Measurements from ENCODE around the gene CD68.

CD68 gene

DNA sequence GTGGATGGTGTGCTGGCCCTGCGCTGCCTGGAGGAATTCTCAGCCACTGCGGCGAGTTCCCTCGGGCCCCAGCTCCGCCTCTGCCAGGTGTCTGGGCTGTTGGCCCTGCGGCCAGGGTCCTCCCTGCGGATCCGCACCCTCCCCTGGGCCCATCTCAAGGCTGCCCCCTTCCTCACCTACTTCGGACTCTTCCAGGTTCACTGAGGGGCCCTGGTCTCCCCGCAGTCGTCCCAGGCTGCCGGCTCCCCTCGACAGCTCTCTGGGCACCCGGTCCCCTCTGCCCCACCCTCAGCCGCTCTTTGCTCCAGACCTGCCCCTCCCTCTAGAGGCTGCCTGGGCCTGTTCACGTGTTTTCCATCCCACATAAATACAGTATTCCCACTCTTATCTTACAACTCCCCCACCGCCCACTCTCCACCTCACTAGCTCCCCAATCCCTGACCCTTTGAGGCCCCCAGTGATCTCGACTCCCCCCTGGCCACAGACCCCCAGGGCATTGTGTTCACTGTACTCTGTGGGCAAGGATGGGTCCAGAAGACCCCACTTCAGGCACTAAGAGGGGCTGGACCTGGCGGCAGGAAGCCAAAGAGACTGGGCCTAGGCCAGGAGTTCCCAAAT lies 22.2 kb upstream of the CD68 start:
- TF ChIP-seq, protein P1, sequence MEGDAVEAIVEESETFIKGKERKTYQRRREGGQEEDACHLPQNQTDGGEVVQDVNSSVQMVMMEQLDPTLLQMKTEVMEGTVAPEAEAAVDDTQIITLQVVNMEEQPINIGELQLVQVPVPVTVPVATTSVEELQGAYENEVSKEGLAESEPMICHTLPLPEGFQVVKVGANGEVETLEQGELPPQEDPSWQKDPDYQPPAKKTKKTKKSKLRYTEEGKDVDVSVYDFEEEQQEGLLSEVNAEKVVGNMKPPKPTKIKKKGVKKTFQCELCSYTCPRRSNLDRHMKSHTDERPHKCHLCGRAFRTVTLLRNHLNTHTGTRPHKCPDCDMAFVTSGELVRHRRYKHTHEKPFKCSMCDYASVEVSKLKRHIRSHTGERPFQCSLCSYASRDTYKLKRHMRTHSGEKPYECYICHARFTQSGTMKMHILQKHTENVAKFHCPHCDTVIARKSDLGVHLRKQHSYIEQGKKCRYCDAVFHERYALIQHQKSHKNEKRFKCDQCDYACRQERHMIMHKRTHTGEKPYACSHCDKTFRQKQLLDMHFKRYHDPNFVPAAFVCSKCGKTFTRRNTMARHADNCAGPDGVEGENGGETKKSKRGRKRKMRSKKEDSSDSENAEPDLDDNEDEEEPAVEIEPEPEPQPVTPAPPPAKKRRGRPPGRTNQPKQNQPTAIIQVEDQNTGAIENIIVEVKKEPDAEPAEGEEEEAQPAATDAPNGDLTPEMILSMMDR (IDR thresholded peaks at IDR 0.05) = no peak
- Histone ChIP-seq H3K36me3 (peaks cover 14% of the 10 kb centered on the region), H3K27me3 (no peaks in the 10 kb centered on the region), H3K4me1 (ENCODE audit: control insufficient read depth in 1 of 2, insufficient read depth in 1 of 2, low read depth in 1 of 2, low read length in 1 of 2) (peaks cover 63 to 70% of the 10 kb centered on the region in 2 experiments), H3K27ac (peak overlapping the region; percentile 92), H3K9me3 (no peaks in the 10 kb centered on the region), H3K4me3 (ENCODE audit: low read depth in 1 of 2, low read length in 1 of 2) (peak overlapping the region in 1 of 2 experiments; percentile 88)

DNA sequence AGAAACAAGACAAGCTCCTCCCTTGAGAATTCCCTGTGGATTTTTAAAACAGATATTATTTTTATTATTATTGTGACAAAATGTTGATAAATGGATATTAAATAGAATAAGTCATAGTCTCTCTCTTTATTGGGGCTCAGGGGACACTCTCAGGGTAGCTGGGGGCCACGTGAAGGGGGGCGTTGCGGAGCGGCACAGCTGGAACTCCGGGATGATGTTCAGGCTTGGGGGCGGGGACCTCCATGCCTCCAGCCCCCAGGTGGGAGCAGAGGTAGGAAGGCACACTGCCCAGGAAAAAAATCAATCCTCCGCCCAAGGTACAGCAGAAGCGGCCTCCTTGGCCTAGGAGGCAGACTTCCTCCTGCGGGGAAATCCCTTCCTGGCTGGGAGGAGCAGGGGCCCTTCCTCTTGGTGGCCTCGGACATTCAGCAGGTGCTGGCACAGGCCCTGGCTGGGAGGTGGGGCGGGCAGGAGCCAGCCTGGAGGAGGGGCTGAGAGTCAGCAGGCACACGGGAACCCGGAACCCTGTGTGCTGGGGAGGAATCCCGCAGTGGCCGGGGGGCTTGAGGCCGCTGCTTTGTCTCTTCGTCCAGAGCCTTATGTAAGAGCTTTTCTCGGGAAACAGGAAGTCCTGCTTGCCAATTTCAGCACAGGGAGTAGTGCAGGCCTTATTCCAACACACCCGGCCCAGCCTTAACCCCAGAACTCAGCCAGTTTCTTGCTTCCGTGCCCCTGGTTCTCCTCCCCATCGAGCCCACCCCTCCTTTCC lies 21.5 kb upstream of the CD68 start:
- peak overlapping the region; percentile 80 to 88 for H3K4me3 ChIP-seq (ENCODE audit: low read depth in 1 of 2, low read length in 1 of 2)
- H3K4me1 ChIP-seq (ENCODE audit: control insufficient read depth in 1 of 2, insufficient read depth in 1 of 2, low read depth in 1 of 2, low read length in 1 of 2) = peaks cover 64 to 70% of the 10 kb centered on the region in 2 experiments
- TF ChIP-seq, protein P1 (IDR thresholded peaks at IDR 0.05) = peak; percentile 42
- peak overlapping the region; percentile 92 for H3K27ac ChIP-seq
- no peaks in the 10 kb centered on the region for H3K27me3 ChIP-seq
- H3K36me3 ChIP-seq = peaks cover 14% of the 10 kb centered on the region
- H3K9me3 ChIP-seq = no peaks in the 10 kb centered on the region

DNA sequence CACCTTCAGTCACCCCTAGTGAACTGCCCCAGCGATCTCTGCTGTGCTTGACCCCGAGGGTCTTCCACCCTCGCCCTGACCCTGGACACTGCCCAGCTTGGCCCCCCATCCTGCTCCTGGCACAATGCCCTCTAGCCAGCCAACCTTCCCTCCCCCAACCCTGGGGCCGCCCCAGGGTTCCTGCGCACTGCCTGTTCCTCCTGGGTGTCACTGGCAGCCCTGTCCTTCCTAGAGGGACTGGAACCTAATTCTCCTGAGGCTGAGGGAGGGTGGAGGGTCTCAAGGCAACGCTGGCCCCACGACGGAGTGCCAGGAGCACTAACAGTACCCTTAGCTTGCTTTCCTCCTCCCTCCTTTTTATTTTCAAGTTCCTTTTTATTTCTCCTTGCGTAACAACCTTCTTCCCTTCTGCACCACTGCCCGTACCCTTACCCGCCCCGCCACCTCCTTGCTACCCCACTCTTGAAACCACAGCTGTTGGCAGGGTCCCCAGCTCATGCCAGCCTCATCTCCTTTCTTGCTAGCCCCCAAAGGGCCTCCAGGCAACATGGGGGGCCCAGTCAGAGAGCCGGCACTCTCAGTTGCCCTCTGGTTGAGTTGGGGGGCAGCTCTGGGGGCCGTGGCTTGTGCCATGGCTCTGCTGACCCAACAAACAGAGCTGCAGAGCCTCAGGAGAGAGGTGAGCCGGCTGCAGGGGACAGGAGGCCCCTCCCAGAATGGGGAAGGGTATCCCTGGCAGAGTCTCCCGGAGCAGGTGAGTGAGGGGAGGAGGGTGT lies 20.7 kb upstream of the CD68 start, which contains the start of gene TNFSF13:
Gene TNFSF13 (plus strand): TSS at position 207 of the 776 bp plus-strand sequence. CDS start 290 bp downstream, at position 497.
- H3K36me3 ChIP-seq = peaks cover 15% of the 10 kb centered on the region
- TF ChIP-seq, protein P1 (IDR thresholded peaks at IDR 0.05) = no peak
- H3K4me3 ChIP-seq (ENCODE audit: low read depth in 1 of 2, low read length in 1 of 2) = peak within 1 kb of the TSS; percentile 80 to 88
- H3K4me1 ChIP-seq (ENCODE audit: control insufficient read depth in 1 of 2, insufficient read depth in 1 of 2, low read depth in 1 of 2, low read length in 1 of 2) = peaks cover 58 to 63% of the 10 kb centered on the region in 2 experiments
- H3K27me3 ChIP-seq = no peaks in the 10 kb centered on the region
- no peaks in the 10 kb centered on the region for H3K9me3 ChIP-seq
- peak within 1 kb of the TSS; percentile 92 for H3K27ac ChIP-seq

DNA sequence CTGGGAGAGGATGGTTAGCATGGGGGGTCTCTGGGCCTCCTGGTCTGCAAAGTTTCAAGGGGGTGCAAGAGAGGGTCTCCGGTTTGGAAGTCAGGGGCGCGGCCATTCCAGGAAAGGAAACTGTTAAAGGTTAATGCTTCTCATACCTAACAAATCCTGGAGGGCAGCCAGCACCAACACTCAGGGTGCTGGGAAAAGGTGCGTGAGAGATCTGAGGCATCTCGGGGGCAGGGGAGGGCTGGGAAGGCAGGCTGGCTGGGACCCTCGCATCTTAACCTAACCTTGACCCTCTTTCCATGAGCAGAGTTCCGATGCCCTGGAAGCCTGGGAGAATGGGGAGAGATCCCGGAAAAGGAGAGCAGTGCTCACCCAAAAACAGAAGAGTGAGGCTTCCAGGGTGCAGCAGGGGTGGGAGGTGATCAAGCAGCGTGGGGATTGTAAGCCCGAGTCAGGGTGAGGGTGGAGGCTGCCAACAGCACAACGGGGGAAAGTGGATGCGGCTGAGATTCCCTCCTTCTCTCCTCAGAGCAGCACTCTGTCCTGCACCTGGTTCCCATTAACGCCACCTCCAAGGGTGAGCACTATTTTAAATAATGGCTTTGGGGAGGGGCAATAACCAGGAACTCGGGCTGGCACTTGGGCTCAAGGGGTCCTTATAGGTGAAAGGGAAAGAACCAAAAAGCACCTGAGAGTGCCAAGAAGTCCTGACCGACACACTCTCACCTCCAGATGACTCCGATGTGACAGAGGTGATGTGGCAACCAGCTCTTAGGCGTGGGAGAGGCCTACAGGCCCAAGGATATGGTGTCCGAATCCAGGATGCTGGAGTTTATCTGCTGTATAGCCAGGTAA lies 19.9 kb upstream of the CD68 start:
- no peaks in the 10 kb centered on the region for H3K27me3 ChIP-seq
- peak overlapping the region; percentile 80 to 88 for H3K4me3 ChIP-seq (ENCODE audit: low read depth in 1 of 2, low read length in 1 of 2)
- peak overlapping the region; percentile 92 for H3K27ac ChIP-seq
- H3K36me3 ChIP-seq = peaks cover 23% of the 10 kb centered on the region
- no peaks in the 10 kb centered on the region for H3K9me3 ChIP-seq
- H3K4me1 ChIP-seq (ENCODE audit: control insufficient read depth in 1 of 2, insufficient read depth in 1 of 2, low read depth in 1 of 2, low read length in 1 of 2) = peaks cover 55 to 61% of the 10 kb centered on the region in 2 experiments
- TF ChIP-seq, protein P1 (IDR thresholded peaks at IDR 0.05) = no peak

All from neutrophil (primary cell).